WI38 (cell line): ENCODE measurements around the gene GRIK4.

Experiments used
- H3K4me3 ChIP-seq: 2 replicates; pipeline ENCODE4 v1.5.1; 2011; ENCODE audit warnings: low read depth, mild to moderate bottlenecking, control low read depth, low read length
- CTCF ChIP-seq: IDR thresholded peaks from 2 replicates; pipeline ENCODE4 v1.5.1; 2012; ENCODE audit warnings: low read depth, mild to moderate bottlenecking, control low read depth, low read length

GRIK4 gene

GRCh38 chr11:120606211-120607010 is 94.9 kb downstream of the GRIK4 start:
- no peak for TF ChIP-seq CTCF
- no peak overlapping the region for H3K4me3 ChIP-seq

GRCh38 chr11:120608061-120608460 is 96.5 kb downstream of the GRIK4 start:
- no peak overlapping the region for H3K4me3 ChIP-seq
- no peak for TF ChIP-seq CTCF

- TF ChIP-seq CTCF, result no peak
- no peak overlapping the region for H3K4me3 ChIP-seq
Measured at GRCh38 chr11:120608760-120609211, 97.2 kb downstream of the GRIK4 start.

GRCh38 chr11:120610111-120610510 is 98.6 kb downstream of the GRIK4 start:
- H3K4me3 ChIP-seq, result no peak overlapping the region
- no peak for TF ChIP-seq CTCF

- no peak overlapping the region for H3K4me3 ChIP-seq
- no peak for TF ChIP-seq CTCF
Measured at GRCh38 chr11:120611581-120611980, 100.0 kb downstream of the GRIK4 start.

GRCh38 chr11:120612513-120613263 is 101.1 kb downstream of the GRIK4 start:
- H3K4me3 ChIP-seq, result no peak overlapping the region
- no peak for TF ChIP-seq CTCF
